ENCODE measurements around the gene CFAP100. TPM values are rescaled to one million over a fixed set of nuclear protein-coding genes. Genes with fewer than 3 reads are reported as not detected.

The CFAP100 gene
- total and polyA plus RNA-seq, 10 of the 15 experiments (the other 5 are each of a cell fraction or from before 2014, with no cell fraction given), result 0.04 to 0.27 TPM; not detected in 8

GRCh38 chr3:126414406-126414805, 19.7 kb downstream of the CFAP100 start:
- RAD21 ChIA-PET (ENCODE audit: unreplicated experiment), result no interaction called here

More at GRCh38 chr3:126414406-126414805, 19.7 kb downstream of the CFAP100 start:
- no TSS peak for BruUV-seq (replicated peaks)
- Histone ChIP-seq H3K4me2 (ENCODE audit: control insufficient read depth, insufficient read depth) (no peak overlapping the region), H3K27me3 (replicated peaks in 1 of 2; ENCODE audit: control insufficient read depth in 2 of 2, insufficient read depth in 2 of 2, low read length in 1 of 2) (no peaks in the 10 kb centered on the region; a peak in 1 of 4 replicates), H3K4me3 (no peak overlapping the region), H3K4me1 (ENCODE audit: control insufficient read depth, insufficient read depth, low read length) (no peaks in the 10 kb centered on the region), H3K36me3 (ENCODE audit: control insufficient read depth in 2 of 2, insufficient read depth in 2 of 2, low read length in 1 of 2) (no peaks in the 10 kb centered on the region), H3K9me3 (replicated peaks; ENCODE audit: control insufficient read depth, insufficient read depth, low read length) (no peaks in the 10 kb centered on the region), H3K79me2 (ENCODE audit: control insufficient read depth, insufficient read depth, low read length) (no peaks in the 10 kb centered on the region), H2AFZ (ENCODE audit: control insufficient read depth, low read depth, low read length) (no peak overlapping the region), H4K20me1 (ENCODE audit: control insufficient read depth, insufficient read depth) (no peaks in the 10 kb centered on the region), H3K27ac (ENCODE audit: control insufficient read depth, insufficient read depth) (no peak overlapping the region), H3K9ac (ENCODE audit: control insufficient read depth, insufficient read depth, low read length) (no peak overlapping the region)
- intact Hi-C loops (cut with micrococcal nuclease; ENCODE audit: unreplicated experiment), result no loop called here
- no peak for FAIRE-seq
- ChIA-PET CTCF (no interaction called here), POLR2A (no interaction called here), SMC1A (ENCODE audit: uncharacterized antibody, unreplicated experiment) (no interaction called here)
- in situ Hi-C loops (cut with MboI), result no loop called here
- DNase-seq (ENCODE audit: low read depth, low spot score), result no peak
- no peak for TF ChIP-seq CHD2 (IDR thresholded peaks at IDR 0.05; ENCODE audit: borderline replicate concordance, low read depth, low read length)
- no peak for TF ChIP-seq CBFB (IDR thresholded peaks at IDR 0.05; ENCODE audit: low read depth)
- no peak for TF ChIP-seq MXI1 (IDR thresholded peaks at IDR 0.05; ENCODE audit: low read depth, low read length)
- no peak for TF ChIP-seq FOS (IDR thresholded peaks at IDR 0.05; ENCODE audit: borderline replicate concordance, extremely low read depth, insufficient read length)
- no peak for TF ChIP-seq NFIC (IDR thresholded peaks at IDR 0.05; ENCODE audit: low read depth, low read length)
- TF ChIP-seq NKRF (conservative IDR thresholded peaks at IDR 0.05), result no peak
- no peak for TF ChIP-seq TAF1 (IDR thresholded peaks at IDR 0.05; ENCODE audit: borderline replicate concordance, low read depth, low read length)
- TF ChIP-seq RAD21 (IDR thresholded peaks at IDR 0.05; ENCODE audit: insufficient read depth, low read depth, low read length), result no peak
- TF ChIP-seq CBX3 (IDR thresholded peaks at IDR 0.05; ENCODE audit: borderline replicate concordance, low read depth), result no peak
- TF ChIP-seq POLR2AphosphoS5 (IDR thresholded peaks at IDR 0.05; ENCODE audit: low read length), result no peak
- TF ChIP-seq MAX (IDR thresholded peaks at IDR 0.05; ENCODE audit: low read depth, low read length), result no peak
- TF ChIP-seq NR2C2 (IDR thresholded peaks at IDR 0.05; ENCODE audit: borderline replicate concordance, control insufficient read depth, insufficient read length, low read depth), result no peak
- no peak for TF ChIP-seq E2F8 (IDR thresholded peaks at IDR 0.05; ENCODE audit: low read depth, partially characterized antibody)
- no peak for TF ChIP-seq IKZF1 (conservative IDR thresholded peaks at IDR 0.05)
- WGBS (ENCODE audit: insufficient coverage, insufficient replicate concordance, low lambda C conversion rate, missing lambda C conversion rate), result 49% methylated on average over 11 of the region's 11 CpGs
- ATAC-seq, result no peak

Data from GM12878 (cell line).